HFF-Myc (cell line): ENCODE measurements around the gene CREG2.

Experiments used
- DNase-seq: peaks from one replicate; pipeline ENCODE4 v3.0.0-alpha.2; 2011; ENCODE audit warnings: low read depth; ENCODE audit errors: extremely low read depth
- H3K4me3 ChIP-seq: replicated peaks from 2 replicates; pipeline ENCODE4 v1.5.1; 2011; ENCODE audit warnings: low read depth, mild to moderate bottlenecking, control low read depth, low read length
- TF ChIP-seq, protein P1 (sequence below): IDR thresholded peaks from 2 replicates; pipeline ENCODE4 v1.5.1; 2012; ENCODE audit warnings: mild to moderate bottlenecking, low read depth, low read length, control low read depth; ENCODE audit errors: missing control alignments

CREG2 gene

DNA sequence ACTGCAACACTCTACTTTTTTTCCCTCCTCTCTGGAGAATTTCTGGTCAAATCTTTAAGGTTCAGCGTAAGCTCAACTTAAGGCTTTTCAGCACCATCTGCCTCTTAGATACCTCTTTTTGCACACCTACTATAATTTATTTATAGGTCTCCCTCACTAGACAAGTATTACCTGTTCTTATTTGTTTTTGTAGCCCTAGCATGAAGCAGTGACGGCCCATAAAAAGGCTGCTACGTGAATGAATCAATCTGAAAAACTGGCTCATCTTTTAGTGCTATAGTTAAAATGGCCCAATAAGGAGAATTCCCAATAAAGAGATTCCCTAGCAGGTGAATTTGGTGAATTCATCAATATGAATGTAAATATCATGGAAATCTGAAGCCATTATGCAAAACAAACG is 85.3 kb downstream of the CREG2 start:
- TF ChIP-seq, protein P1, sequence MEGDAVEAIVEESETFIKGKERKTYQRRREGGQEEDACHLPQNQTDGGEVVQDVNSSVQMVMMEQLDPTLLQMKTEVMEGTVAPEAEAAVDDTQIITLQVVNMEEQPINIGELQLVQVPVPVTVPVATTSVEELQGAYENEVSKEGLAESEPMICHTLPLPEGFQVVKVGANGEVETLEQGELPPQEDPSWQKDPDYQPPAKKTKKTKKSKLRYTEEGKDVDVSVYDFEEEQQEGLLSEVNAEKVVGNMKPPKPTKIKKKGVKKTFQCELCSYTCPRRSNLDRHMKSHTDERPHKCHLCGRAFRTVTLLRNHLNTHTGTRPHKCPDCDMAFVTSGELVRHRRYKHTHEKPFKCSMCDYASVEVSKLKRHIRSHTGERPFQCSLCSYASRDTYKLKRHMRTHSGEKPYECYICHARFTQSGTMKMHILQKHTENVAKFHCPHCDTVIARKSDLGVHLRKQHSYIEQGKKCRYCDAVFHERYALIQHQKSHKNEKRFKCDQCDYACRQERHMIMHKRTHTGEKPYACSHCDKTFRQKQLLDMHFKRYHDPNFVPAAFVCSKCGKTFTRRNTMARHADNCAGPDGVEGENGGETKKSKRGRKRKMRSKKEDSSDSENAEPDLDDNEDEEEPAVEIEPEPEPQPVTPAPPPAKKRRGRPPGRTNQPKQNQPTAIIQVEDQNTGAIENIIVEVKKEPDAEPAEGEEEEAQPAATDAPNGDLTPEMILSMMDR, result no peak
- no peak overlapping the region for H3K4me3 ChIP-seq
- DNase-seq, result no peak

DNA sequence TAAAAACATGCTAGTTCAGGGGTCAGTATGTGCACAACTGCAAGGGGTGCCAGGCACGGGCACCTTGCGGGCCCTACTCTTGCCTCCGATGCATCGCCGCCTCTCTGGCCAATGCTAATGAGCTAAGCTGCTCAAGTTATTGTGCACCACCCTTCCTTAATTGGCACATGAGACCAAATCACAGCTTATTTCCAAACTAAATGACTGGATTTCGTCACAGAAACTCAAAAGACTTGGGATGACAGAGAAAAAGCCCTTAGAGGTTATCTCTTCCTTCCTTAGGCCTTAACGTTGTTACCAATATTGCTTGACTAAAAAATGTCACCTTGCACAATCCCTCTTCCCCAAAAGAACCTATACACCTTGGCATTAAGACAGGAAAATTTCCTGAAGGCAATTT is 86.5 kb downstream of the CREG2 start:
- H3K4me3 ChIP-seq, result no peak overlapping the region
- TF ChIP-seq, protein P1, result no peak

DNA sequence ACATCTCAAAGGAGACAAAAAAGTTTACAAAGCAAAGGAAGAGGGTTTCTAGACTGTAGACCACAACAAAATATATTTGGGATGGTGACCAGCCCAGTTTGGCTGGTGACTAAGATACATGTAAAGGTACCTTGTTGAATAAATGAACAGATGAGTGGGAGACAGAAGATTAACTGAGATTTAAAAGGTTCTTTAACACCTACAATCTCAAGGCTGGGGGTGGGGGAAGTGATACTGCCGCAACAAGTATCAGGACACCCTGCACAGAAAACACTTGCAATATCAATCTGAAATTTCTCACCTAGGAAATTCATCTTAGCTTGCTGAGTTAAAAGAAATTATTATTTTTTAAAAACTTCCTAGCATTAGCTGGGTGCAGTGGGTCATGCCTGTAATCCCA is 87.1 kb downstream of the CREG2 start:
- H3K4me3 ChIP-seq, result no peak overlapping the region
- DNase-seq, result no peak
- TF ChIP-seq, protein P1, result no peak

More for the DNA sequence above, 86.5 kb downstream of the CREG2 start:
- no peak for DNase-seq

DNA sequence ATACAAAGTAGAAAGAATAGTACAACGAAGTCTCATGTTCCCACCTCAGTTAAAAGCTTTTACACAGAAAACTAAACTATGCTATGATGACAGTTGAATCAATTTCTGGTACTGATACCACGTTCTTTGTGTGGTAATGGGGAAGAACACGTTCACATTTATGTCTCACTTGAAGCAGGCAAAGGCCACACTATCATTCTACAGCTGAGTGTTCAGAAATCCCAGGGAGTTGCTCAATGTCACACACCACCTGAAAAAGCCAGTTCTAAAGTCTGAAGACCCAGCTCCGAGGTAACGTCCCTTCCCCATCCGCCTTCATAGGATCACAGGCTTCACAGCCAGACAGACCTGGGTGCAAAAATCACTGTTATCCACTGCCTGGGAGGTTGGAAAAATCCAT is 87.7 kb downstream of the CREG2 start:
- TF ChIP-seq, protein P1, result no peak
- no peak for DNase-seq
- H3K4me3 ChIP-seq, result no peak overlapping the region

DNA sequence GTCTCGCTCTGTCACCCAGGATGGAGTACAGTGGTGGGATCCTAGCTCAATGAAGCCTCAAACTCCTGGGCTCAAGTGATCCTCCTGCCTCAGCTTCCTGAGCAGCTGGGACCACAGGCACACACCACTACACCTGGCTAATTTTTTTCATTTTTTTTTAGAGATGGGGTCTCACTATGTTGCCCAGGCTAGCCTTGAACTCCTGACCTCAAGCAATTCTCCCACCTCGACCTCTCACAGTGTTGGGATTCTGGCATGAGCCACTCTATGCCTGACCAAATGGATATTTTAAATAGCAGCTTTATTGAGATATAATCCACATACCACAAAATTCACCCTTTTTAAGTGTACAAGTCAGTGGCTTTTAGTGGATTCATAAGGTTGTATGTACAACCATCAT is 89.9 kb downstream of the CREG2 start:
- no peak overlapping the region for H3K4me3 ChIP-seq
- TF ChIP-seq, protein P1, result no peak
- no peak for DNase-seq

DNA sequence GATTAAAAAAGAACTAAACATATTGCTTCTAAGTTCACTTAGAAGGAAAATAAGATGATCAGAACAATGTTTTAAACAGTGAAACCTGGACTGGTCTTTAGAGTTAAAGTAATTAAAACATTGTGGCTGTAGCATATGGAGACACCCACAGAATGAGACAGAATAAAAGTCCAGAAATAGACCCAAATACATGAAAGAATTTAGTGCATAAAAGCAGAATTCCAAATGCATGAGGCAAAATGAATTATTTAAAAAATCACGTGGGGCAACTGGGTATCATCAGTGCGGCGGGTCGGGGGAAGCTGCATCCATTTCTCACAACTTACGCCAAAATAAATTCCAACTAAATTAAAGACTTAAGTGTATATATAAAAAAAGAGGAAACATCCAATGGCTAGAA is 90.9 kb downstream of the CREG2 start:
- TF ChIP-seq, protein P1, result no peak
- peak; percentile 22 for DNase-seq
- no peak overlapping the region for H3K4me3 ChIP-seq

DNA sequence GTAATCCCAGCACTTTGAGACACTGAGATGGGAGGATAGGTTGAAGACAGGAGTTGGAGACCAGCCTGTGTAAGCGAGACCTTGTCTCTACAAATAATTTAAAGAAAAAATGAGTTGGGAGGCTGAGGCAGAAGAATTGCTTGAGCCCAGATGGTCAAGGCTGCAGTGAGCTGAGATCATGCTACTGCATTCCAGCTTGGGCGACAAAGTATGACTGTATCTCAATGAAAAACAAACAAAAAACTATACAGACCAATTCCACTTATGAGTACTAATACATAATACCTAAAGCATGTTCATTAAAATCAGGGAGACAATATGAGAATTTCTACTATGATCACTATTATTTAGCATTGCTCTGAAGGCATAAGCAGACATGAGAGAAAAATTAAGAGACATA is 91.4 kb downstream of the CREG2 start:
- TF ChIP-seq, protein P1, result no peak
- H3K4me3 ChIP-seq, result no peak overlapping the region
- peak; percentile 24 for DNase-seq
